Heart left ventricle (tissue), 13 donors: ENCODE results near the gene PPP1R37.

Source experiments
- POLR2A ChIP-seq, 2 donors: fragments of 450-650 bp; IDR thresholded peaks; one replicate each; pipeline ENCODE4 v1.6.1; 2017; ENCODE audit warnings: antibody characterized with exemption in 2 of 2, mild to moderate bottlenecking in 2 of 2, moderate library complexity in 2 of 2
- TF ChIP-seq, protein P1 (sequence below), 12 donors: fragments of 200-600 bp; sonication (generic) in 4 of 12; IDR thresholded peaks; one replicate each; pipeline versions ENCODE4 v1.5.0 to v1.8.0; 2018 to 2022; ENCODE audit warnings: antibody characterized with exemption in 12 of 12, mild to moderate bottlenecking in 5 of 12
- donor health status: ischemic (EF 13 %, LVEDD 7.1; RV severe dilation, severe dysfunction).
- donor health status: DM: no; HTN: yes; CAD: no.
- donor health status: DM: no; HTN: no; CAD: no.
- donor health status: ischemic (EF 25% LVEDD 6.9; RV normal size, moderate dysfunction).
- donor health status: ischemic (EF 25% LVEDD 5.7; RV mildly dilated, moderate dysfunction).
- donor health status: ischemic (EF 35%, LVEDD 5.7; RV mildly dilated, moderate dysfunction).
- donor health status: nonischemic (EF 11% LVEDD 7.7; RV severe dilation, severe dysfunction).
- donor health status: DM: yes; HTN: yes; CAD: no.
- donor health status: PGD.
- donor health status: ischemic (EF 29% LVEDD 5.4; RV normal size, mild dysfunction).
- donor health status: nonischemic (EF 23%, LVEDD 6.1; RV moderate dilation, normal function).

DNA sequence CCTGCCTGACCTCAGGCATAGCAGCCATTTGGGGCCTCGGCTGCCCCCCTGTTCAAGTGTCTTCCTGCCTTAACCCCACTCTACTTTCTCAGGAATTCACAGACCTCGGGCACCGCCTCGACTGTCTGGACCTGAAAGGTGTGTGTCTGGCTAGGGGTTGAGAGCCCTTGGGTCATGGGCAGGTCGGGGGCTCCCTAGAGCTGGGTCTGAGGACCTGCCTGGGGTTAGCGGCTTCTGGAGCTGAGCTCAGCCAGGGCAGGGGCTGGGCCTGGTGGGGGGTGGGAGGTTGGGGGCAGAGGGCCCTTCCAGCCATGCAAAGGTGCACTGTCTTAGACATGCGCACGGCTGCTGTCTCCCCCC is 47.1 kb downstream of the PPP1R37 start:
- no peak for TF ChIP-seq POLR2A (IDR thresholded peaks at IDR 0.05)
- TF ChIP-seq, protein P1, sequence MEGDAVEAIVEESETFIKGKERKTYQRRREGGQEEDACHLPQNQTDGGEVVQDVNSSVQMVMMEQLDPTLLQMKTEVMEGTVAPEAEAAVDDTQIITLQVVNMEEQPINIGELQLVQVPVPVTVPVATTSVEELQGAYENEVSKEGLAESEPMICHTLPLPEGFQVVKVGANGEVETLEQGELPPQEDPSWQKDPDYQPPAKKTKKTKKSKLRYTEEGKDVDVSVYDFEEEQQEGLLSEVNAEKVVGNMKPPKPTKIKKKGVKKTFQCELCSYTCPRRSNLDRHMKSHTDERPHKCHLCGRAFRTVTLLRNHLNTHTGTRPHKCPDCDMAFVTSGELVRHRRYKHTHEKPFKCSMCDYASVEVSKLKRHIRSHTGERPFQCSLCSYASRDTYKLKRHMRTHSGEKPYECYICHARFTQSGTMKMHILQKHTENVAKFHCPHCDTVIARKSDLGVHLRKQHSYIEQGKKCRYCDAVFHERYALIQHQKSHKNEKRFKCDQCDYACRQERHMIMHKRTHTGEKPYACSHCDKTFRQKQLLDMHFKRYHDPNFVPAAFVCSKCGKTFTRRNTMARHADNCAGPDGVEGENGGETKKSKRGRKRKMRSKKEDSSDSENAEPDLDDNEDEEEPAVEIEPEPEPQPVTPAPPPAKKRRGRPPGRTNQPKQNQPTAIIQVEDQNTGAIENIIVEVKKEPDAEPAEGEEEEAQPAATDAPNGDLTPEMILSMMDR (IDR thresholded peaks at IDR 0.05): no peak
